C4-2B (cell line): ENCODE measurements around the gene AUTS2.

Experiments used
- H3K27ac ChIP-seq: fragments of 450-650 bp; 2 replicates; pipeline ENCODE4 v1.5.1; 2017
- CTCF ChIP-seq: fragments of 450-650 bp; conservative IDR thresholded peaks from 2 replicates; pipeline ENCODE4 v1.5.1; 2017; ENCODE audit warnings: mild to moderate bottlenecking
- ZFX ChIP-seq: fragments of 450-650 bp; IDR thresholded peaks from 2 replicates; pipeline ENCODE4 v1.6.1; 2017

Gene AUTS2

GRCh38 chr7:69728304-69728703, 130.0 kb downstream of the AUTS2 start:
- no peak overlapping the region for H3K27ac ChIP-seq
- no peak for TF ChIP-seq CTCF
- TF ChIP-seq ZFX, result no peak

- no peak overlapping the region for H3K27ac ChIP-seq
- TF ChIP-seq ZFX (no peak), CTCF (no peak)
Measured at GRCh38 chr7:69732203-69732602, 133.9 kb downstream of the AUTS2 start.

- TF ChIP-seq CTCF, result no peak
- TF ChIP-seq ZFX, result no peak
- H3K27ac ChIP-seq, result no peak overlapping the region
Measured at GRCh38 chr7:69735582-69735981, 137.3 kb downstream of the AUTS2 start.

GRCh38 chr7:69736126-69736810, 138.0 kb downstream of the AUTS2 start:
- TF ChIP-seq ZFX (no peak), CTCF (no peak)
- H3K27ac ChIP-seq, result no peak overlapping the region

- H3K27ac ChIP-seq, result no peak overlapping the region
- TF ChIP-seq ZFX (no peak), CTCF (no peak)
Measured at GRCh38 chr7:69738396-69738951, 140.2 kb downstream of the AUTS2 start.

GRCh38 chr7:69739190-69739589, 140.9 kb downstream of the AUTS2 start:
- H3K27ac ChIP-seq, result no peak overlapping the region
- TF ChIP-seq ZFX (no peak), CTCF (no peak)

- no peak overlapping the region for H3K27ac ChIP-seq
- TF ChIP-seq CTCF, result no peak
- TF ChIP-seq ZFX, result no peak
Measured at GRCh38 chr7:69739931-69740431, 141.7 kb downstream of the AUTS2 start.
